Brain pericyte (primary cell): ENCODE measurements around the gene TAAR5.
"Not testable (repeated sequence)": the region's sequence is repeated elsewhere in the genome, so short reads cannot be mapped to it uniquely, and the experiment has no call there.

ENCODE experiments used
- DNase-seq: peaks from one replicate; pipeline ENCODE4 v3.0.0-alpha.2; 2012; ENCODE audit warnings: low read depth, low spot score

Gene TAAR5

GRCh38 chr6:132570221-132570777 lies 19.2 kb downstream of the TAAR5 start, which contains the start of gene TAAR6:
Gene TAAR6, plus strand, starts transcription at chr6:132570322. Its CDS starts 0 bp downstream, at chr6:132570322.
- no peak for DNase-seq

DNA sequence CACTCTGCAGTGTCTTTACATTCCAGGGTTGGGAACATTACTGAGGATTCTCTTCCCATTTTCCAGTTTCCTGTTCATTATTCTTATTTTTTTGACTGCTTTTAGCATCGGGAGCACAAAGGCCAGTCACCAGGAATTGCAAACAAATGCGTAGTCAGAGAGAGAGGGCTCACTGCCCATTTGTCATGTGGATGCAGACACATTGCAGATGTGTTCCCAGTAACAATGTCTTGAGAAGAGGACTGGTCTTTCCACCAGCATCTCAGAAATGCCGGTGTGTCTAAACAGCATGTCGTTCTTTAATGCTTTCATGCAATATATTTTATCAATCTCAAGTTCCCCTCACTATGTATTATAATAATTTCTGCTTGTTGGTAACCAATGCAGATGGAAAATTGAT lies 20.4 kb downstream of the TAAR5 start:
- DNase-seq, result no peak

GRCh38 chr6:132568611-132569010 lies 20.9 kb downstream of the TAAR5 start:
- DNase-seq, result no peak

DNA sequence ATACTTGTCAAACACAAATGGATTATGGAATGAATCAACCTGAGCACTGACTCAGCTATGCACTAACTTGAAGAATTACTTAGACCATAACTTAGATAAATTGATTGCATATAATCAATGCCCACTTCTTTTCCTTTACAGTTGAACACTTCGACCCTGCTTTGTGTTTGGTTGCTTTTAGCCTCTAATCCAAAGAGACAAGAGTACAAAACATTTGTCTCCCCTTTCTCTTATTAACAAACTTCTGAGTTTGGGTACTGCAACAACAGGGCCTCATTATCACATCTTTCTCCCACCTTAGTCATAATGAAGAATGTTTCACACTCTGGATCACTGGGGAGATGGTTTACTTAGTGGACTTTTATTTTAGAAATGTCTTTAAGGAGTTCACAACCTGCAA lies 22.0 kb downstream of the TAAR5 start:
- no peak for DNase-seq

DNA sequence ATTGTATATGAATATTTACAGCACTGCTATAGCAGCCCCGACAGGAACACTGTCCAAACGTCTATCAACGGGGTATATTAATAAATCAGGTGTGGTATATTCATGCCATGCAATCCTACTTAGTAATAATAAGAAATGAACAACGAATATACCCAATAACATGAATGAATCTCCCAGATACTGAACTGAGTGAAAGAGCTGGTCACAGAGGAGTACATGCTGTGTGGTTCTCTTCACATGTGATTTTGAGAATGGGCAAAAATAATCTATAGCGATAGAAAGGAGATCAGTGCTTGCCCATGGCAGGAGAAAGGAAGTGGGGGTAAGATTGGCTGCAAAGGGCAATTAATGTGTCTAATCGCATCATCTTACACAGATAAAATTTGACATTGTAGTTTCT lies 23.1 kb downstream of the TAAR5 start:
- DNase-seq, result no peak

DNA sequence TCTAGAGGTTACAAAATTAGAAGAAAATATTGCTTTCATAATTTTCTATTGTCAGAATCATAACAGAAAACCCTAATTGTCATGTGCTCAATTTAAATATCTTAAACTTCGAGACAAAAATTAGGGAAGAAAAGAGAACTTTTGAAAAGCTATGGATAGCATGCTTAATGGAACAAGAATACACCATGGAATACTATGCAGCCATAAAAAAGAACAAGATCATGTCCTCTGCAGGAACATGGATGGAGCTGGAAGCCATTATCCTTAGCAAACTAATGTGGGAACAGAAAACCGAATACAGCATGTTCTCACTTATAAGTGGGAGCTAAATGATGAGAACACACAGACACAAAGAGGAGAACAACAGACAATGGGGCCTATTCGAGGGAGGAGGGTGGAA lies 29.5 kb downstream of the TAAR5 start:
- DNase-seq, result not testable (repeated sequence)

- no peak for DNase-seq
Measured at GRCh38 chr6:132552372-132552771, 37.2 kb downstream of the TAAR5 start, which contains the start of gene TAAR8. Gene TAAR8, plus strand, starts transcription at chr6:132552672. Its CDS starts 21 bp downstream, at chr6:132552693.

GRCh38 chr6:132551214-132551613 lies 38.3 kb downstream of the TAAR5 start:
- DNase-seq, result no peak

GRCh38 chr6:132548746-132549463 lies 40.6 kb downstream of the TAAR5 start:
- no peak for DNase-seq

- DNase-seq, result no peak
Measured at GRCh38 chr6:132544826-132545225, 44.7 kb downstream of the TAAR5 start.
